DMS79 treated with DMSO at 0.1 percent for 48 hours (cell line): ENCODE measurements around the gene KCTD19.

ENCODE experiments used
- DNase-seq: peaks from one replicate; lab custom pipeline; 2025; lab: John Stamatoyannopoulos, UW

KCTD19 gene

DNA sequence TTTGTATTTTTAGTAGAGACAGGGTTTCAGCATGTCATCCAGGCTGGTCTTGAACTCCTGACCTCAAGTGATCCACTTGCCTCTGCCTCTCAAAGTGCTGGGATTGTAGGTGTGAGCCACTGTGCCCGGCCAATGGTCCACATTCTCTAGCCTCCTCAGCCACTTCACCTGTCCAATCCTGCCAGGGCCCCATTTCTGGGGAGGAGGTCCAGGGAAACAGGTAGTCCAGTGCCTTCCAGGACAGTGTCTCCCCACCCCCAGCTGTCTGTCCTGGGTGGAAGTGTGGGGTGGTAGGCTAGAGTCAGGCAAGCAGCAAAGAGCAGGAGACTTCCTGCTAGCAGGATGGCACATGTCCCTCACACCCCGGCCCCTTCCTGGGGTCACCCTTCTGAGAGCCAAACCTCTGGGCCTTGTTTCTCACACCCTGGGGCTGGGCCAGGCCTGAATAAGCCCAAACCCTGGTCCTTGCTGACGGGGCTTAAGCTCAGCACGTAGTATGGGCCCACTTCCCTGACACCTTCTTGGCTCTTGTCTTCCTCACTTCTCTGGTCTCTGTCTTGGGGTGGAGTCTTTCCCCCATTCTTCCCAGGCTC lies 84.3 kb downstream of the KCTD19 start:
- DNase-seq = no peak

- no peak for DNase-seq
These were observed 85.3 kb downstream of the KCTD19 start for GRCh38 chr16:67241008-67241900.

GRCh38 chr16:67240506-67240905 lies 86.0 kb downstream of the KCTD19 start:
- peak; percentile 12 for DNase-seq
